GM18507 (cell line): ENCODE measurements around the gene FLT3.
"Not testable (repeated sequence)": the region's sequence is repeated elsewhere in the genome, so short reads cannot be mapped to it uniquely, and the experiment has no call there.

Source experiments
- DNase-seq: peaks from one replicate; pipeline ENCODE4 v3.0.0; 2011; ENCODE audit warnings: low read depth; ENCODE audit not compliant: insufficient read length; ENCODE audit errors: extremely low spot score
- FAIRE-seq: peaks from 2 replicates; lab custom pipeline; 2011; peaks lifted over from hg19 to GRCh38; lab: Jason Lieb, UNC

Gene FLT3

GRCh38 chr13:28048768-28049167 lies 51.6 kb downstream of the FLT3 start:
- peak; percentile 72 for FAIRE-seq
- DNase-seq: no peak

- FAIRE-seq (peak; percentile 97), DNase-seq (peak; percentile 54)
These were observed 52.5 kb downstream of the FLT3 start for GRCh38 chr13:28047757-28048388.

DNA sequence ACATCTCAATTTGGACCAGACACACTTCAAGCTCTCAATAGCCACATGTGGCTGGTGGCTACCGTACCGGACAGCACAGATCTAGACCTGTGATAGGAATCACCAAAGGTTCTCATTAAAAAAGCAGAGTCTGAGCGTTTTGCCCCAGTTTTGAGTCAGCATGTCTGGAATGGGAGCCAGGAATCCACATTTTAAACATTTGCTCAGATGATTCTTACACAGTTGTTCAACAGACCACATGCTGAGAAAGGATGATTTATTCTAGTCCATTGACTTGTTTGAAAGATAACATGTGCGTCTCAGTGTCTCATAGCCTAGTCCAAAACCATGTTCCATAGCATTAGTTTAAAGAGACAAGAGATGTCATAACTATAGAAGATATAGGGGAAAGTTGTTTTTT lies 53.4 kb downstream of the FLT3 start:
- no peak for DNase-seq
- no peak for FAIRE-seq

DNA sequence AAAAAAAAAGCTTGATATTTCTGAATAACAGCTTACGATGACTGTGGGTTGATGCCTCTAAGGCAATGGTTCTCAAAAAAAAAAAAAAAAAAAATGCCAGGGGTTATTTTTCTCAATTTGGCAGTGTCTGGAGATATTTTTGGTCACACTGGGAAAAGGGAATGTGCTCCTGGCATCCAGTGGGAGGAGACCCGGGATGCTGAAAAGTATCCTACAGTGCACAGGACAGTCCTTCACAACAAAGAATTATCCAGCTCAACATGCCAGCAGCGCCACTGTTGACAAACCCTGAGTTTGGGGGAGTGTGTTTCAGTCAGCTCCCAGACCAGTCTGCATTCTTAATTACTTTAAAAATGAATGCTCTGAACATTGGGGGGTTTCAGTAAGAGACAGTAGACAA lies 54.5 kb downstream of the FLT3 start:
- no peak for FAIRE-seq
- no peak for DNase-seq

DNA sequence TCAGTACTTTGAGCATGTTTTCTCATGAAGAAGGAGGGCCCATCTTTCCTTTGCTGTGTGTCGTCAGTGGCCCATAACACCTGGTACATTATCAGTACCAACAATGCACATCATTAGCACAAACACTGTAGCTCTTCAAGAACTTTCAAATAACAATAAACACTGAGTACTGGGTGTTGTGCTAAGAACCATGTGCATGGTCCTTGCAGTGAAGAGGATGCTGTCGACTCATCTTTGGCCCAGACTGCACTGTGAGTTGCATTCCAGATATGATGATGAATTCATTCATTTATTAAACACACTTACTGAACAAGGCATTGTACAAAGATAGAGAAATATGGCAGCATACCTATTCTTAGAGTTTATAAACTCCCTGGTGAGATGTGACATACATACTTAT lies 55.8 kb downstream of the FLT3 start:
- no peak for DNase-seq
- FAIRE-seq: no peak

DNA sequence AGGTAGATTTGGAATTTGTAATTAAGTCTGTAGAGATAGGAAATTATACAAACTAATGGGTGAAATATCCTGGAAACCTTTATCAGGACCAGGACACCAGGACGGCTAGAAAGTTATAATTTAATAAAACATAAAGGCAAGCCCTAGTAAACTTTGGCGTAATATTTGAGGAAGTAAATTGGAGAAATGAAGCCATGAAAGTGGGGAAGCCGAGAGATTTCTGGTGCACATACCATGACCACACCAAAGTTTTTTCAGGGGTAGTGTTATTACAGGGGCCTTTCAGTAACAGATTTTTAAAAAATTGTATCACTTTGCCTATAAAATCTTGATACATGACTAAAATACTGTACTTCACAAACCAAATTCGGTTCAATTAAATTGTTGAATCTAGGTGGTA lies 57.2 kb downstream of the FLT3 start:
- no peak for DNase-seq
- FAIRE-seq: no peak

GRCh38 chr13:28041501-28041900 lies 58.9 kb downstream of the FLT3 start:
- FAIRE-seq: no peak
- DNase-seq: no peak

DNA sequence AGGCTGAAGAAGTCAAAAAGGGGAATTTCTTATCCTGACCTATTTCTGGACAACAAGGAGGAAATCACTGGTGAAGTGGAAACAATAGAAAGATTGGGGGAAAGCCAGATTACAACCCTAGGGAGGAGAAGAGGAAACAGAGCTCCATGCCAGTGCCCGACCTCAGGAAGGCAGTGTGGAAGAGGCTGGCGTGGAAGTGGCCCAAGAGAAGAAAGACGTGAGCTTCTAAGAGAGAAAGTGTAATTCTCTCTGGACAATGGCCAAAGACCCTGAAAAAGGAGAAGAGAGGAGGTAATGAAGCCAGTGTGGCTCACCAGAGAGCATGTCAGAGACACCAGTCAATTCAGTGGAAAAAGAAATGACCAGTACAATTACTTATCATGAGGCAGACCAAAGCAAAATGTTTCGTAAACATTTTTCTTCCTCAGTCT lies 59.3 kb downstream of the FLT3 start:
- FAIRE-seq: no peak
- no peak for DNase-seq

DNA sequence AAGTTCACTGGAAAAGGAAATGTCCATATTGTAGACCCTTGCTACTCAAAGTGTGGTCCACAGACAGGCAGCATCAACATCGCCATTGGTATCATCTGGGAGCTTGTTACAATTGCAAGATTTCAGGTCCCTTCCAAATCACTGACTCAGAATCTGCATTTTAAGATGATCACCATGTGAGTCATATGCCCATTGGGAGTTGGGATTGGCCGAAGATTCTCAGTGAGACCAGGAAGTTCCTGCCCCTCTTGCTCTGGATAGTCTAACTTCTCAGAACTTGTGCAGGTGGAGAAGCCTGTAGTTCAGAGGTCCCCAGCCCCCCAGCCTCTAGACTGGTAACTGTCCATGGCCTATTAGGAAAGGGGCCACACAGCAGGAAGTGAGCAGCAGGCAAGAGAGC lies 63.0 kb downstream of the FLT3 start:
- FAIRE-seq (peak; percentile 75), DNase-seq (no peak)

- FAIRE-seq (peak; percentile 70), DNase-seq (no peak)
These were observed 65.1 kb downstream of the FLT3 start for GRCh38 chr13:28035146-28035782.

DNA sequence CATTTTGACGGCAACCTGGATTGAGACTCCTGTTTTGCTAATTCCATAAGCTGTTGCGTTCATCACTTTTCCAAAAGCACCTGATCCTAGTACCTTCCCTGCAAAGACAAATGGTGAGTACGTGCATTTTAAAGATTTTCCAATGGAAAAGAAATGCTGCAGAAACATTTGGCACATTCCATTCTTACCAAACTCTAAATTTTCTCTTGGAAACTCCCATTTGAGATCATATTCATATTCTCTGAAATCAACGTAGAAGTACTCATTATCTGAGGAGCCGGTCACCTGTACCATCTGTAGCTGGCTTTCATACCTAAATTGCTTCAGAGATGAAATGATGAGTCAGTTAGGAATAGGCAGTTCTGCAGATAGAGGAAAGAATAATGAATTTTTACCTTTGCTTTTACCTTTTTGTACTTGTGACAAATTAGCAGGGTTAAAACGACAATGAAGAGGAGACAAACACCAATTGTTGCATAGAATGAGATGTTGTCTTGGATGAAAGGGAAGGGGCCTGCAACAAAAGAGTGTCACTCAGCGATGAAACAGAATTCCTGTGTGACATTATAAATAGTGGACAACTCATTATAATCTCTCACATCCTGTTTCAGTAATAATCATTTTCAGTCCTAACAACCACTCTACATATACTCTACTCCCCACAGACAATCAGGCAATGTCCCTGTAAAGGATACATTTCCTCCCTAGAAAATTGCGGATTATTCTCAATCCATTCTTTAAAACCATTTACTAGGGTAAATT lies 66.3 kb downstream of the FLT3 start:
- no peak for DNase-seq
- FAIRE-seq: no peak

DNA sequence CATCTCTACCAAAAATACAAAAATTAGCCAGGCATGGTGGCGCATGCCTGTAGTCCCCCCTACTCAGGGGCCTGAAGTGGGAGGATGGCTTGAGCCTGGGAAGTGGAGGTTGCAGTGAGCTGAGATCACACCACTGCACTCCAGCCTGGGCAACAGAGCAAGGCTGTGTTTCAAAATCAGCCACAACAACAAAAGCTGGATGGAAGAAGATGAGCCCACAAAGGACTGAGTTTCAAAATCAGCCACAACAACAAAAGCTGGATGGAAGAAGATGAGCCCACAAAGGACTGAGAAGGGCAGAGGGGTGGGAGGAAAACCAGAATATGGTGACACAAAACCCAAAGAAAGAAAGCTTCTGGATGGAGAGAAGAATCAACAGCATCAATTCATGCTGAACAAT lies 67.9 kb downstream of the FLT3 start:
- DNase-seq: not testable (repeated sequence)
- FAIRE-seq: peak; percentile 52

GRCh38 chr13:28031896-28032288 lies 68.5 kb downstream of the FLT3 start:
- FAIRE-seq (no peak), DNase-seq (no peak)

GRCh38 chr13:28031220-28031895 lies 69.0 kb downstream of the FLT3 start:
- FAIRE-seq (peak; percentile 81), DNase-seq (no peak)

GRCh38 chr13:28027607-28028364 lies 72.6 kb downstream of the FLT3 start:
- DNase-seq: no peak
- FAIRE-seq: no peak

DNA sequence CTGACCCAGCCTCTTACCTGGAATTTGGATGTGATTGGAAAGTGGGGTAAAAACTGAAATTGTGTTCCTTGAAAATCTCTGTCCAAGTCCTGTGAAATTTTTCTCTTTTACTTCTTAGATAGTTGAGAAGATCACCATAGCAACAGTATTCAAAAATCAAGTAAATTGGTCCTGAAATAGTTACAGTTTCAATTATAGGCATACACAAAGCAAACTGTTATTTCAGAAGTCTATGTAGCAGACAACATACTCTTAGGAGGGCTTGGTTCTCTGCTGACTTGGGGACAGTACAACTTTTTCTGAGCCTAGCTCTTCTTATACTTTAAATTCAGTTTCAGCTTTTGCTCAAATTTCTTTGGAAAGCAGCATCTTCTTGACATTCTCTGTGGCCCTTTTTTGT lies 73.3 kb downstream of the FLT3 start:
- FAIRE-seq: no peak

DNA sequence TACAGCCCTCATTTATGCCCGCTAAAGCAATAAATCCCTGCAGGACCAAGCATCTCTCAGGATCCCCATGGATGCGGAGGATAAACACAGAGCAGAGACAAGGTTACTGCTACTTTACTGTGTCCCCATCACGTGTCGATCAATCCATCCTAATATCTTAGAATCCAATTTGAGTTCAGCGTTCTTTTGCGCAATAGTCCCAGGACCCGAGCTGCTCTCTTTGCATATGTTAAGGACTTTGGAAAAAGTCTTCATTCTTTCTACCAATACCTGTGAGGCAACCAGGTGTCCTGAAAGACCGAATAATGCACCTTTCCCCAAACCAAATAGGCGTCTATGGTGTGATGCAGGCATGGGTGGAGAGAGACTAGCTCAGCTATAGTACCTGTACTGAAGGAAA lies 73.9 kb downstream of the FLT3 start:
- no peak for FAIRE-seq

More for the DNA sequence above, 73.3 kb downstream of the FLT3 start:
- DNase-seq: no peak

GRCh38 chr13:28022848-28023518 lies 77.4 kb downstream of the FLT3 start:
- DNase-seq: no peak
- no peak for FAIRE-seq

More for the DNA sequence above, 73.9 kb downstream of the FLT3 start:
- DNase-seq: no peak

DNA sequence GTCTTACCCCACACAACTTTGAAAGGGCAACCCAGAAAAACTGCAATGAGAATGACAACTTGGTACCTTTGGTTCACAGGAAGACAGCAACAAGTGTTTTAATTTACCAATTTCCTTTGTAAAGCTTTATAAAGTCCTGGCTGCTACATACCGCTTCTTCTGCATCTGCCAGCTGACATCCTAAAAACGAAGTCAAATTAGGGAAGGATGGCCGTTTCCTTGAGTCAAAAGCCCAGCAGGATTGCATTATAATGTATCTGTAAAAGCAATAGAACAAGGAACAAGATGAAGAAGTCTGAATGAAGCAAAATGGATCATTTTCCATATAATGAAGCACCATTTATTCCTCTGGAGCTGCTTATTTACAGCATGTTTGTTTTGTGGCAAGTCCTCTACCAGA lies 86.1 kb downstream of the FLT3 start:
- DNase-seq (no peak), FAIRE-seq (no peak)
